ENCODE data around the gene SIPA1L2. TPM values are rescaled to one million over a fixed set of nuclear protein-coding genes. Genes with fewer than 3 reads are reported as not detected.

SIPA1L2 gene
- total and polyA plus RNA-seq, 2 experiments from 2014 or later = 4.1 to 17.0 TPM

DNA sequence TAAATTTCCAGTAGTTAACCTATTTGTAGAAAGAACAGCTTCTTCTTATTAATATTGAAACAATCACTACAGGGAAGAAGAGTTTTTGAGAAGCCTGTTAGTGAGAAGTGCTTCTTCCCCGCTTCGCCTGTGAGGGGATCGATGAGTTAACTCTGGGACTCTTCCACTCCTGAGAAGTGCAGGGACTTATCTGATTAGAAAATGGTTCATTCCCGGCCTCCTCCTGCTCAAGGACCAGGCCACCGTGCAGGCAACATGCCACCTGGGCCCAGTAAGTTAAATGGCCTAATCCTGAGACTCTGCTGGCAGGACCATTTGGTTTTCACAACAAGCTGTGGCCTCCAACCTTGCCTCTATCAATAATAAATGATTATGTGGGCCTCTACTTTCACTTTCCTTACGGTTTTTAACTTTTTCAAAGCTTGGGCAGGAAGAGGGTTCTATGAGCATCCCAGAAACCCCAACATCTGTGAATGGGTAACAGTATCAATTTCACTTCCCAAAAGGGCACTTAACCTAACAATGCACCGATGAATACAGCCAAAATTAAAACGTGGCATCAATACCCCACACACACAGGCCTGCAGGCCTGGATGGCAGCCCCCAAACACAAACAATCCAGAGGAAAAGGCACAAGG lies 33.1 kb downstream of the SIPA1L2 start:
- H3K4me2 ChIP-seq = no peak overlapping the region
- no peak overlapping the region for H3K27ac Mint-ChIP-seq

More for the DNA sequence above, 33.1 kb downstream of the SIPA1L2 start:
- no peaks in the 10 kb centered on the region for H3K4me1 ChIP-seq (ENCODE audit: insufficient read depth)
- H3F3A ChIP-seq (replicated peaks; ENCODE audit: low read depth) = no peaks in the 10 kb centered on the region
- H4K20me1 ChIP-seq (replicated peaks; ENCODE audit: insufficient read depth) = no peaks in the 10 kb centered on the region; the same call in none of the 2 replicates
- TF ChIP-seq, protein P1, sequence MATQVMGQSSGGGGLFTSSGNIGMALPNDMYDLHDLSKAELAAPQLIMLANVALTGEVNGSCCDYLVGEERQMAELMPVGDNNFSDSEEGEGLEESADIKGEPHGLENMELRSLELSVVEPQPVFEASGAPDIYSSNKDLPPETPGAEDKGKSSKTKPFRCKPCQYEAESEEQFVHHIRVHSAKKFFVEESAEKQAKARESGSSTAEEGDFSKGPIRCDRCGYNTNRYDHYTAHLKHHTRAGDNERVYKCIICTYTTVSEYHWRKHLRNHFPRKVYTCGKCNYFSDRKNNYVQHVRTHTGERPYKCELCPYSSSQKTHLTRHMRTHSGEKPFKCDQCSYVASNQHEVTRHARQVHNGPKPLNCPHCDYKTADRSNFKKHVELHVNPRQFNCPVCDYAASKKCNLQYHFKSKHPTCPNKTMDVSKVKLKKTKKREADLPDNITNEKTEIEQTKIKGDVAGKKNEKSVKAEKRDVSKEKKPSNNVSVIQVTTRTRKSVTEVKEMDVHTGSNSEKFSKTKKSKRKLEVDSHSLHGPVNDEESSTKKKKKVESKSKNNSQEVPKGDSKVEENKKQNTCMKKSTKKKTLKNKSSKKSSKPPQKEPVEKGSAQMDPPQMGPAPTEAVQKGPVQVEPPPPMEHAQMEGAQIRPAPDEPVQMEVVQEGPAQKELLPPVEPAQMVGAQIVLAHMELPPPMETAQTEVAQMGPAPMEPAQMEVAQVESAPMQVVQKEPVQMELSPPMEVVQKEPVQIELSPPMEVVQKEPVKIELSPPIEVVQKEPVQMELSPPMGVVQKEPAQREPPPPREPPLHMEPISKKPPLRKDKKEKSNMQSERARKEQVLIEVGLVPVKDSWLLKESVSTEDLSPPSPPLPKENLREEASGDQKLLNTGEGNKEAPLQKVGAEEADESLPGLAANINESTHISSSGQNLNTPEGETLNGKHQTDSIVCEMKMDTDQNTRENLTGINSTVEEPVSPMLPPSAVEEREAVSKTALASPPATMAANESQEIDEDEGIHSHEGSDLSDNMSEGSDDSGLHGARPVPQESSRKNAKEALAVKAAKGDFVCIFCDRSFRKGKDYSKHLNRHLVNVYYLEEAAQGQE (IDR thresholded peaks at IDR 0.05; ENCODE audit: unreplicated experiment) = no peak
- TF ChIP-seq JUNB (IDR thresholded peaks at IDR 0.05; ENCODE audit: unreplicated experiment) = no peak
- TF ChIP-seq ZNF114 (CRISPR knock-in tag; IDR thresholded peaks at IDR 0.05) = no peak
- no peak for TF ChIP-seq STAT1 (IDR thresholded peaks at IDR 0.05; ENCODE audit: unreplicated experiment)
- TF ChIP-seq, protein P2, sequence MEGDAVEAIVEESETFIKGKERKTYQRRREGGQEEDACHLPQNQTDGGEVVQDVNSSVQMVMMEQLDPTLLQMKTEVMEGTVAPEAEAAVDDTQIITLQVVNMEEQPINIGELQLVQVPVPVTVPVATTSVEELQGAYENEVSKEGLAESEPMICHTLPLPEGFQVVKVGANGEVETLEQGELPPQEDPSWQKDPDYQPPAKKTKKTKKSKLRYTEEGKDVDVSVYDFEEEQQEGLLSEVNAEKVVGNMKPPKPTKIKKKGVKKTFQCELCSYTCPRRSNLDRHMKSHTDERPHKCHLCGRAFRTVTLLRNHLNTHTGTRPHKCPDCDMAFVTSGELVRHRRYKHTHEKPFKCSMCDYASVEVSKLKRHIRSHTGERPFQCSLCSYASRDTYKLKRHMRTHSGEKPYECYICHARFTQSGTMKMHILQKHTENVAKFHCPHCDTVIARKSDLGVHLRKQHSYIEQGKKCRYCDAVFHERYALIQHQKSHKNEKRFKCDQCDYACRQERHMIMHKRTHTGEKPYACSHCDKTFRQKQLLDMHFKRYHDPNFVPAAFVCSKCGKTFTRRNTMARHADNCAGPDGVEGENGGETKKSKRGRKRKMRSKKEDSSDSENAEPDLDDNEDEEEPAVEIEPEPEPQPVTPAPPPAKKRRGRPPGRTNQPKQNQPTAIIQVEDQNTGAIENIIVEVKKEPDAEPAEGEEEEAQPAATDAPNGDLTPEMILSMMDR (conservative IDR thresholded peaks at IDR 0.05; ENCODE audit: low read depth in 2 of 2) = no peak
- TF ChIP-seq EZH2phosphoT487 (IDR thresholded peaks at IDR 0.05; ENCODE audit: unreplicated experiment) = no peak
- H3K4me3 Mint-ChIP-seq = no peak overlapping the region
- H2AFZ ChIP-seq = no peak overlapping the region
- no peak for ATAC-seq
- H3K9me2 ChIP-seq (ENCODE audit: insufficient read depth) = no peaks in the 10 kb centered on the region
- H3K4me3 ChIP-seq = no peak overlapping the region
- H3K79me2 ChIP-seq (replicated peaks; ENCODE audit: insufficient read depth) = peaks cover 9% of the 10 kb centered on the region; the same call in 1 of the 2 replicates
- no peaks in the 10 kb centered on the region for H3K27me3 Mint-ChIP-seq (ENCODE audit: insufficient read depth, low read depth, poor library complexity)
- H3K4me1 Mint-ChIP-seq = peaks cover 12% of the 10 kb centered on the region
- H3K27me3 ChIP-seq (ENCODE audit: insufficient read depth) = no peaks in the 10 kb centered on the region
- no peaks in the 10 kb centered on the region for H3K36me3 ChIP-seq (ENCODE audit: insufficient read depth)
- H3K9me3 Mint-ChIP-seq = no peaks in the 10 kb centered on the region
- H3K36me3 Mint-ChIP-seq (ENCODE audit: low read depth) = no peaks in the 10 kb centered on the region; the same call in 2 of the 3 replicates
- DNase-seq (ENCODE audit: low spot score) = no peak
- no peak overlapping the region for H3K27ac ChIP-seq (ENCODE audit: low read depth)

Measured in GM23338 (cell line).